ENCODE measurements around the gene TBC1D5. TPM values are rescaled to one million over a fixed set of nuclear protein-coding genes. Genes with fewer than 3 reads are reported as not detected.

Gene TBC1D5
- total RNA-seq, 3 donors from 2014 or later, result 70.1 to 109 (median 90.1) TPM

- Histone ChIP-seq H3K36me3 (no peaks in the 10 kb centered on the region), H3K27me3 (no peaks in the 10 kb centered on the region), H3K4me3 (no peak overlapping the region), H3K27ac (no peak overlapping the region), H3K9me3 (no peaks in the 10 kb centered on the region), H3K4me1 (no peaks in the 10 kb centered on the region)
- no peak for TF ChIP-seq POLR2AphosphoS5 (IDR thresholded peaks at IDR 0.05)
- TF ChIP-seq CTCF (IDR thresholded peaks at IDR 0.05), result no peak
- no peak for TF ChIP-seq POLR2A (IDR thresholded peaks at IDR 0.05)
- intact Hi-C loops (cut with DNase I; ENCODE audit: low total_unique reads), result no loop called here
- no peak for DNase-seq (ENCODE audit: low spot score in 2 of 2)
Observed at GRCh38 chr3:17333893-17334292, 408.5 kb downstream of the TBC1D5 start.

DNA sequence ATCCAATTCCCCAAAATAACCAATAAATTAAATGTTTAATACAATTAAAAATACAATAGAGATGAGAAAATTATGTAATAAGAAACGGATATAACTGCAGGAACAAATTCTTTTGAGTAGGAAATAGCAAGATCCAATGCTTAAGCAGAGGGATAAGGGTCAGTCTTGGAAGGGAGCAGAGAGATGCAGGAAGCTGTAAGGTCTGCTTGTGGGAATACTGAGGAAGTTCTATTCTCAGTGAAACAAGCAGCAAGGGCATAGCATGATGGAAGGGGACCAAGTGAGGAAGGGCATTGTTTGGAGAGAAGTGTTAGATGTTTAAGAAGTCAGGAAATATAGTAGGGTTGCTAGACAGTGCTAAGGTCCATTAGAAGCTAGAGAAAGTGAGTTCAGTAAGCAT lies 409.0 kb downstream of the TBC1D5 start:
- no peak for TF ChIP-seq POLR2A (IDR thresholded peaks at IDR 0.05)
- TF ChIP-seq POLR2AphosphoS5 (IDR thresholded peaks at IDR 0.05), result no peak
- no peak for TF ChIP-seq CTCF (IDR thresholded peaks at IDR 0.05)
- no peaks in the 10 kb centered on the region for H3K27me3 ChIP-seq
- no peak for DNase-seq (ENCODE audit: low spot score in 2 of 2)
- H3K4me1 ChIP-seq, result no peaks in the 10 kb centered on the region
- H3K4me3 ChIP-seq, result no peak overlapping the region
- no peak overlapping the region for H3K27ac ChIP-seq
- H3K36me3 ChIP-seq, result no peaks in the 10 kb centered on the region
- H3K9me3 ChIP-seq, result no peaks in the 10 kb centered on the region
- intact Hi-C loops (cut with DNase I; ENCODE audit: low total_unique reads), result no loop called here

GRCh38 chr3:17330660-17331059 lies 411.8 kb downstream of the TBC1D5 start:
- TF ChIP-seq POLR2A (IDR thresholded peaks at IDR 0.05) (no peak), POLR2AphosphoS5 (IDR thresholded peaks at IDR 0.05) (no peak), CTCF (IDR thresholded peaks at IDR 0.05) (no peak)
- Histone ChIP-seq H3K4me3 (no peak overlapping the region), H3K27me3 (no peaks in the 10 kb centered on the region), H3K27ac (no peak overlapping the region), H3K36me3 (no peaks in the 10 kb centered on the region), H3K4me1 (no peaks in the 10 kb centered on the region), H3K9me3 (no peaks in the 10 kb centered on the region)
- intact Hi-C loops (cut with DNase I; ENCODE audit: low total_unique reads), result no loop called here
- DNase-seq (ENCODE audit: low spot score in 2 of 2), result no peak

DNA sequence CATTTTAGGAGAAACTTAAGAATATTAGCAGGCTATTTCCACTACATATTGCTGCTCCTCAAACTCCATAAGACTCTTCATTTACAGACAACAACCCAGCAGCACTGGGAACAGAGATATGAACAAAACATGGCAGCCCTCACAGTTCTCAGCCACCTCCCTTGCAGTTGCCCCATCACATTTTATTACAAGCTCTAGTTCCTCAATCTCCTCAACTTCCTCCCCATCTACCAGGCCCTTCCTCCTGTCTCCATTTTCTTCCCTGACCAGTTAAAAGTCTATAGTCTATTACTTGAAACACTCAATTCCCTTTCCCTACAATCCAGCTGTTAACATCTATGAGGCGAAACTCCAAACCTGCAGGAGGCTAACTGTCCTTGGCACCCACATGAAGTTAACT lies 412.5 kb downstream of the TBC1D5 start:
- intact Hi-C loops (cut with DNase I; ENCODE audit: low total_unique reads), result no loop called here
- H3K27me3 ChIP-seq, result no peaks in the 10 kb centered on the region

More for the DNA sequence above, 412.5 kb downstream of the TBC1D5 start:
- Histone ChIP-seq H3K27ac (no peak overlapping the region), H3K9me3 (no peaks in the 10 kb centered on the region), H3K4me3 (no peak overlapping the region), H3K36me3 (no peaks in the 10 kb centered on the region), H3K4me1 (no peaks in the 10 kb centered on the region)
- no peak for TF ChIP-seq CTCF (IDR thresholded peaks at IDR 0.05)
- no peak for TF ChIP-seq POLR2A (IDR thresholded peaks at IDR 0.05)
- no peak for TF ChIP-seq POLR2AphosphoS5 (IDR thresholded peaks at IDR 0.05)
- no peak for DNase-seq (ENCODE audit: low spot score in 2 of 2)

Data from breast epithelium (tissue), 4 donors.